GM21360 (cell line): ENCODE data around the gene PRKG2.
A peak's percentile ranks its signal among the peaks of the same experiment; 100 is the strongest.

Source experiments
- ATAC-seq: cut with Tn5 transposase; IDR thresholded peaks from one replicate; pipeline ENCODE4 v1.9.1; 2021; ENCODE audit warnings: mild to moderate bottlenecking, moderate library complexity; ENCODE audit not compliant: unreplicated experiment

Gene PRKG2

DNA sequence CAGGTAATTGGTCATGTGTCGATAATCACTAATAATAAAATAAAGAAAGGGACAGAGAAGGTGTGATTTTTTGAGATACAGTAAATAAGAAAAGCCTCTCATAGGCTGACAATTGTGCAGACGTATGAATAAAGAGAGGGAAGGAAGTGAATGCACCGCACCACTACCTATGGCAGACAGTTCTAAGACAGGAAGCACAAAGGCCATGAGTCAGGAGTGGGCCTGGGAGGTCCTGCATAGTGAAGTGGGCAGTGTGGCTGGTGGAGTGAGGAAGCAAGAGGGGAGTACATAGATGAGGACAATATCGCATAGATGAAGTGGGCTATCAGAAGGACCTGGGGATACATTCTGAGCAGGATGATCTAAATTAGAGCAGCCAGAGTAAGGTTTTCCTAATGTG, 108.9 kb downstream of the PRKG2 start:
- ATAC-seq: no peak

DNA sequence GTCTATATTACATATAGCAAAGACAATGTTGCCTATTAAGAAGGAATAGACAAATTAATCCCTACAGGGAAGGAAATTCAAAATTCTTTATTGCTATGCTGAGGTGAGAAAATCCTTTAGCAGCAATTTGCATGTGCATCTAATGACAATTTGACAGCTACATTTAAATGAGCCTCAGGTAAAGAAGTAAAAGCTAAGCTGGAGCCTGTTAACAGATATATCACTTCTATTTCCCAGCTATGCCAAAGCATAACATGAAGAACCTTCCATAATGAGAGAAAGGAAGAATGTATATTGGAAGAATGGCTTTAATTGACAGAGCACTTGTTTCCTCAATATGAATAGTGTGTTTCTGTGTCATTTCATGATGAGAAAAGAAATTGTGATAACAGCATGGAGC, 112.9 kb downstream of the PRKG2 start:
- no peak for ATAC-seq

DNA sequence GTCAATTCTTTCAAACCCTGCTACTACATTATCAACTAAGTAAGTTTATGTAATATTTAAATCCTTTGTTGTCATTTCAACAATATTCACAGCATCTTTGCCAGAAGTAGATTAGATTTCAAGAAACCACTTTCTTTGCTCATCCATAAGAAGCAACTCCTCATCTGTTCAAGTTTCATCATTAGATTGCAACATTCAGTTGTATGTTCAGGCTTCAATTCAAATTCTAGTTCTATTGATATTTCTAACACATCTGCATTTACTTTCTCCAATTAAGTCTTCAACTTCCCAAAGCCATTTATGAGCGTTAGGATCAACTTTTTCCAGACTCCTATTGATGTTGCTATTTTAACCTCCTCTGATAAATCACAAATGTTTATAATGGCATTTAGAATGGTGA, 118.5 kb downstream of the PRKG2 start:
- no peak for ATAC-seq

DNA sequence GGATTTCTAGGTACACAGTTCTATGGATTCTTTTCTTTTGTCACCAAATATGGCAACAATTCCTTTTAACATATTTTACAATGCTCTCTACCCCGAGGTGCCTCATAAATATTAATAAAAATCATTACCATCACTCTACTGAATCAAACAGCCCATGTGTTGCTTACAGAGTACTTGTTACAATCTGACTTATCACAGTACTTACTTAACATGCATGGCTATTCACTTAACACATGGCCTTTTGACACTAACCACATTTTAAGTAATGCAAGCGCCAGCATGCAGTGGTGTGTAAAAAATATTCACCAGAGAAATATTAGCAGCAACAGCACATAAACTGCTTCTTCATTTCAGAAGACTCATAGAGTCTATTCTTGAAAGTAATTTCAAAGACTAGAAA, 119.6 kb downstream of the PRKG2 start:
- ATAC-seq: no peak

DNA sequence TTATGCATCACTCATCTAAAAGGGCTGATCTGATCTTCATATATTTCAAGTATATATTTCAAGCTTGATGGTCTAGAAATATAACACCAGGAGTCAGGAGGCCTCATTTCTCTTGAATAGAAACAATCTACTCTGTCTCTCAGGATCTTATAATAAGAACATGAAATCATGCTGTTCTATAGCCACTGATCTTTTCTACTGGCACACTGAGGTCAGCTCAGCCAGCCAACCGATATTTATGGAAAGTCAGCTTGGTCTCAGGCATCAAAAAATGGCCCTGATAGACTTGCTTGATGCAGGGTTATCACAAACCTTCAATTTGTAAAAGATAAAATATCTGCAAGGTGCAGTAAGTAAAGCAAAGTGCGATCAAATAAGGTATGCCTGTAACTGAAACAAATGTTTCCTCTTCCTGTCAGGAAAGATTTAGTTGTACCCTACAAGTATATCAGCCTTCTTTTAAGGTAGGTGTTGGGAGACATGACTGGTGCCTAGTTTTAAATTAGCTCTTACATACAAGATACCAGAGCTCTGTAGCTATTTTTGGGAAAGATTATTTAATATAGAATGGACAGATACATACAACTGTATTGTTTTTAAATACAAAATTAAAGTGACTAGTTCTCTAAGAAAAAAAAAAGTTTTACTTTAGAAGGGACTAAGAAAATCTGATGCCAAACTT, 121.2 kb downstream of the PRKG2 start:
- no peak for ATAC-seq

DNA sequence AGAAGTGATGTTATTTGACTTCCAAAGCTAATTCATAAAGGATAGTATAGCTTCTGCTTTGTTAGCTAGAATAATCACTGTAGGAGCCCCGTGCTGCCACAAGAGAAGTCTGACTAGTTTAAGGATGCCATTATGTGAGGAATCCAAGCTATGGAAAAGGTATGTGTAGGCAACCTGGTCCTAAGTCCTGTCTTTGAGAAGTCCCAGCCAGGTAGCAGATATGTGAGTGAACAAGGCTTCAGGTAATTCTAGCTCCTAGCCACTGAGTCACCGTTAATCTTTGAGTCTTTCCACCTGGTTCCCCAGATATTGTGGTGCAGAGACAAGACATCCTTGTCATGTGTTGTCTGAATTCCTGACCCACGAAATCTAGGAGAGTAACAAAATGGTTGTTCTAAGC, 129.0 kb downstream of the PRKG2 start:
- ATAC-seq: no peak

DNA sequence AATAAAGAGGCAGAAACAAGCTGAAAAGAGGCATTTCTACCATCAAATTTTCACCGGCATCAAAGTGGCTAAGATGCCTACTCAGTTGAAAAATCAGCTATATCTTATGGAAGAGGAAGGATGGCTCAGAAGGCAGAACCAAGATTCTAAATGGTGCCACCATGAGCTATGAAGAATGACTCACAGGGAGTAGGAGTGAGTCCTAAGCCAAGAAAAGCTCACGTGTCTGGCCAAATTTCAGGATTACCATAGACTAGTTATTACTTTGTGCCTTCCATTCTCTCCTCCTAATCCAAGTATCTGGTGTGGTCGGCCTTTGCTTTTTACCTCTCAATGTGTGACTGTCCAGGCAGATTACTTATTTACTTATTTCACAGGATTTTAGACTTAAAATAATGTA, 129.7 kb downstream of the PRKG2 start:
- no peak for ATAC-seq

DNA sequence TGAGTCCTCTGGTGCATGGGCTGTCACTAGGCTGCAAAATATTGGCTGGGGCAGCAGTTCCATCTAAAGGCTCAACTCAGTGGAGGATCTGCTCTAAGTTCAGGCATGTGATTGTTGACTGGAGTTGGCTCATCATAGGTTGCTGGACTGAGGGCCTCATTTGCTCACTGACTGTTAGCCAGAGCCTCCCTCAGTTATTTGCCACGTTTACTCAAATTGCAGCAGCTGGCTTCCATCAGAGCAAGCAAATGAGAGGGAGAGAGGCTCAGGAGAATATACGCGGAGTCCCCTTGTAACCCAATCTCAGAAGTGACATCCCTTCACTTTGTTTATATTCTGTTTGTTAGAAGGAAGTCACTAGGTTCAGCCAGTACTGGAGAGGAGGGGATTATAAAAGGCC, 130.4 kb downstream of the PRKG2 start:
- ATAC-seq: no peak

DNA sequence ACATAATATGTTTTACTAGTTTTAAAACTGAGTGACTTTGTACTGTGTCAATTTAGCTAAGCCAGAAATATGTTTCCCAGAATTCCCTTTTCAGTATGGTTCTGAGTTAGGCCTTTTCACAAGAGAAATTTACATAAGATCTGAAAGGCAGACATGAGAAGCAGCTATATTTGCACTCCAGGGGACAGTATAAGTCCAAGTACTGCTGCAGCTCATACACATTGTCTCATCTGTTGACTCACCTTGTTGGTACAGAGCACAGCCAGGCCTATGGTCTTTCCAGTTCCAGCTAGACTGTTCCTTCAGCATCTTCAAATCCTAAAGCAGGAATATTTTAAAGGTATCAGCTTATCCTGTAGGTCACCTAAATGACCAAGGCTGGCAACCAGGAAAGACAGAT, 131.0 kb downstream of the PRKG2 start:
- ATAC-seq: no peak

DNA sequence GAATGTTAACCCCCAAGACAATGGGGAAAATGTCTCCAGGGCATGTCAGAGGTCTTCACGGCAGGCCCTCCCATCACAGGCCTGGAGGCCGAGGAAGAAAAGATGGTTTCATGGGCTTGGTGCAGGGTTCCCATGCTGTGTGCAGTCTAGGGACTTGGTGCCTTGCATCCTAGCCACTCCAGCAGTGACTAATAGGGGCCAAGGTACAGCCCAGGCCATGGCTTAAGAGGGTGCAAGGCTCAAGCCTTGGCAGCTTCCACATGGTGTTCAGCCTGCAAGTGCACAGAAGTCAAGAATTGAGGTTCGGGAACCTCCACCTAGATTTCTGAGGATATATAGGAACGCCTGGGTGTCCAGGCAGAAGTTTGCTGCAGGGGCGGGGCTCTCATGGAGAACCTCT, 133.9 kb downstream of the PRKG2 start:
- ATAC-seq: no peak

DNA sequence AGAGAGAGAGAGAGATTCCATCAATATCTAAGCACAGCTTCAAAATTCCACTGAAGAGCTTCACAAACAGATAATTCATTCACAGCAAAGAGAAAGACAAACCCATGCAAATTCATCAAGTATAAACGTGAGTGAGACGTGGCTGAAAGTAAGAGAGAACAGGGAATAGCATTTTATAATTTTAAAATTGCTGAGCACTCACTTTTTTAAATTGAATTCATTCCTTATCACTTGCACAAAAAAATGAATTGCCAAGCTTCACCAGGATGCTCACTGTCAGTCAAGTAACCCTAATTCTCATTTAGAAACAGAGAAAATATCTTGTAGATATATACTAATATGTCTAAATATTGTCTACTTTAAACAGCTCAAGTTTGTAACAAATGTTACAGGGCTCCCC, 144.0 kb downstream of the PRKG2 start:
- ATAC-seq: no peak

DNA sequence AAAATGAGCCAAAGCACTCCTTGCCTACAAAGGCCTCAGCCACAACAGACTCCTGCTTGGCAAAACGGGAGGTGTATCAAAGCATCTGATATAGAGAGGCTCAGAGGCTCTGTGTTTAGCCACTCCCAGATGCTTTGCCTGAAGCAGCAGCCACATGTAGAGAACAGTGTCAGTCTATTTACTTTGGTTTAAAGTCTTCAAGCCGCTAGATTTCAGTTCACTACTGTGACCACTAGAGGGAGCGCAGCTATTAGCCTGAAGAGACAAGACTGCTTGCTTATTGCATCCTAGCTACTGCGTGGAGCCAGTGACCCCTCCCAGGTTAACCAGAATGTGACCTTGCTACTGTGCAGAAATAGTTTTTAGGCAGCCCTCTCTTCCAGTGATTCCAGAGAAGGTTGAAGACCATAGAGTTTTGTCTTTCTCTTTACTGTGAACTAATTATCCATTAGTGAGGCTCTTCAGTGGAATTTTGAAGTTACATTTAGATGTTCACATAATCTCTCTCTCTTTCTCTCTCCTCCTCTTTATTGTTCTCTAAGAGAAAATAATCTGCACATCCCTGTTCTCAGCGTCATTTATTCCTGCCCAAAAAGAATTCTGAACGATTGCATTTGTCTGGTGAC, 145.2 kb downstream of the PRKG2 start:
- ATAC-seq: peak; percentile 98

DNA sequence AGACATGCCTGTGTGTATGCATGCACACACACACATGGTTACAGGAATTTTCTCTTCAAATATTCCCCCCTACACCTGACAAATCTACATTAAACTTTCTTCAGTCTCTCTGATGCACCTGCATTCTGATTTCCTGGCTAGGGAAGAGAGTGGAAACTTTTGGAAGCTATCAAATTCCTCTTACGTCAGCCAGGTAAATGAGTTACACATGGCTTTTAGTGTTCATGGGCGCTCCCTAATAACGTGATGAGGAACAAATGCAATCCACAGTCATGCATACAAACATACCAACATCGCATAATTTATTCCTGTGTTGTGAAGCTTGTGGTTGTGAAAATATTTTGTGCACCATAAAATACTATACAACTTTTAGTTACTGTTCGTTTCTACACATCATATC, 149.6 kb downstream of the PRKG2 start:
- no peak for ATAC-seq

DNA sequence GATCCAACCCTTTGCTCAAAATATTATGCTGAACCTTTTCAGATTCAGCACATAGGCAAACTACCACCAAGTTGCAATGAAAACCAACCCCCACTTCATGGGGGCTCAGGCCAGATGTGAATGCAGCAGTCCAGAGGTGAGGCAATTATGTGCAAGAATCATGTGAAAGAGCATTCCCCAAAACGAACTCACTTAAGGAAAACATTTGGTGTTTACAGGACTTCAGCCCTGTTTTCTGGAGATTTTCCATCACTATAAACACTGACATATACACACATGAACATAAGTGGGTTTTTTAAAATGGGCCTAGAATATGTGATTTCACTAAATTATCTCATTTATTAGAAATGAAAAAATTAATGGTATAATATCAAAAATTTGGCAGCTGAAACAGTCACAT, 153.0 kb downstream of the PRKG2 start:
- no peak for ATAC-seq

DNA sequence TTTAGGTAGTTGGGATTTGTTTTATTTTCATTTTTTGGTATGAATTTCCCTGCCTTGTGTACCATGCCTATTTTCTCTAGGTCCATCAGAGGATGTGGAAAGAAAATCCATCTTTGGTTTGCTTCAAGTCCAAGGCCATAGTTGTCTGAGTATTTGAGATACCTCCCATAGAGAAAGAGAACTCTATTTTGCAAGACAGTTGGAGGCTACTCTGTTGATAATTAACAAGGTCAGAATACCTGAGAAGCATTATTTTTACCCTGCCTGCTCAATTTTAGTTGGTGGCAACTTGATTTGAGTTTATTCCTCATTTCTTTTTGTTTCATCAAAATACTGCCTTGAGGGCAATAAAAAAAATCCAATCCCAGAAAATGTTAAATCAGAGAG, 153.7 kb downstream of the PRKG2 start:
- no peak for ATAC-seq

DNA sequence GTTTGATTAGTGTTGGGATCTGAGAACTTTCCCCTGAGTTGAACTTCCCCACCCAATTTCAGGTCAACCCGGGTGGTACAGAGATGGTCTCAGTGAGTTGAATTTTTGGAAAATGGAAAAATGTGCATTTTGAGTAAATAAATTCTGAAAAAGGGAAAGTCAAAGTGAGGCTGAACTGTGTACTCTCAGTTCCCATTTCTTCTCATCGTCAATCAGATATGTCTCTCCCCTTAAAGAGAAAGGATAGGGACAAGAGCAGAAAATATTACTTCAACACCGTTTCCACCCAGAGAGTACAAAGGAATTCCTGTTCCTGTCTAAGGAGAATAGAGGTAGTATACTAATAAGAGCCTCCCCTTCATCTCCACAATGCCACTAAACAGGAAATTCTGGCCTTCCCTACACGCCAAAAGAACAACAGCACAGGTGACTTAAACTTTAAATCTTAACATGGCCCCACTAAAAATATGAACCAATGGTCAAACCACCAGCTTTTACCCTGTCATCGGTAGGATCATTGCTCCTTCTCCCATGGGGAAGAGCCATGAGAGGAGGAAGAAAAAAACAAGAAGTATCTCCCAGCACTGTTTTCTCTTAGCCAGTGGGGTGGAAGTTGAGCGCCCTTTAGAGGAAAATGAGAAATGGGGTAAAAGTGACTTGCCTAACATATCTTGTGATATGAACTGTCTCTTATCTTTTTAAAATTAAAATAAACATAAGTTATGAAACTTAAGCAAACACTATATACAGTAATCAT, 154.3 kb downstream of the PRKG2 start:
- ATAC-seq: no peak

DNA sequence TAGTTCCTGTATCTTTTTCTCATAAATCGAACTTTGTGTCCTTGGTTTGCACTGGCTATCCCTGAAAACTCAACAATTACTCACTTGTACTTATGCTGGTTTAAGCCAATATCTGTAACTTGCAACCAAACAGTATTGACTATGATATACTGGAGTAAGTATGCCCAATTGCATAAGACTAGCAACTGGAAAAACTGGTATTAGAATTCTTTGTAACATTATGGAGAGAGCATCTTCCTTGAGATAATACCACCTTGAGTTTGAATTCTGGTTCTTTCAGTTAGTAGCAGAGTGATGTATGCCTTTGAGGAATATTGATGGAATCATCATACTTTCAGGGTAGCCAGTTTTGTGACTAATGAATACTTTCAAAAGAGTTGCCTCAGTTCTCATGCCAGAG, 156.4 kb downstream of the PRKG2 start:
- ATAC-seq: no peak

DNA sequence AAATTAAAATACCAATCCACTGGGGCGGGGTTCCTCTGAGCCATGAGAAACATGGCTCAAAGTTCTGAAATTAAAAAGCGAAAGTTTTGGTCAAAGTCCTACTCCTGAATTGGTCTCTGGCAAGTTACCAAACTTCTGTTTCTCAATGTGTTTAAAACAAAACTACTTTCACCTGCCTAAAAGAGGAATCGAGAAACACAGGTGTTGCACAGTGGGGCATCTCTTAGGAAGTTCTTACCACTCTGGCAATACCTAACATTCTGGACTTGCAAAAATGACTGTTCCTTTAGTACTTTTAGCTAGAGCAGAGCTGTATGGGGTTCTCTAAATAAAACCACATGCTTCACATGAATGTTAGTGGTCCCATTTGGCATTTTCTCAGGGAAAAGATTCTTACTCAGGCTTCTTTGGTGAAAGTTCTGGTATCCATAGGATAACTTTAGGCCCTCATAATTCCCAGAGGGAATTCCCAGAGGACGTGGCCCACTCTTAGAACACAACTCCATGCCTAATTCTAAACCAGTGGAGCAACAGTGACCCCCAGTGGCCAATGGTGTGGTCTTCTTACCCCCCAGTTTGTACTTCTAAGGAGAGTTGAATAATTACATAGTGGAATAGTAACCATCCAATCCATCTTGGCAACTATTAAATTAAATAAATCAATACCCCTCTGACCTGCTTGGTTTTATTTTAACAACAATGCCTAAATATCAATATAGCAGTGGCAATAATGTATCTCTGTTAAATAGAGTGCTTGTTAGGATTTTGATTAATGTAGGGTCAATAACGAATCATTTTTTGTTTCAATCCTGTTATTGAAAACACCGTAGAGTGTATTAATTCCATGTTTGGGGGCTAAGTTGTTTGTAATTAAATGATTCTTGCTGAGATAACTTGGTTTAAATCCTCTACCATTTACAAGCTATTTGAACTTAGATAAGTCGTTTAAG, 162.6 kb downstream of the PRKG2 start:
- ATAC-seq: peak; percentile 100

DNA sequence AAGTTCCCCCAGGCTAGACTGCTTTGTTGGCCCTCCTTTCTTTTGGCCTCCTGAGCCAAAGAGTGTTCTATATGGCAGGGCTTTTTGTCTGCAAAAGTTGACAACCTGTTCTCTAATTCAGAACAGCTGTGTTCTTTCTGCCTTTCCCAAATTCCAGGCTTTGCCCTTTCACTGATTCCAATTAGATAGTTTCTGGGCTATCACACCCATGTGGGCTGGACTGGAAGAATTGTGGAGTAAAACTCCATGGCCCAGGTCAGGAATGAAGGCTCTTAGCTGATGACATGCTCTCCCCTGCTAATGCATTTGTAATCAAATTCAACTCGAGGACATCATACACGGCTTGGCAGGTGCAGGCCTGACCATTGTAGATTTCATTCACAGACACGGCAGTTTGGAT, 165.1 kb downstream of the PRKG2 start:
- ATAC-seq: no peak

DNA sequence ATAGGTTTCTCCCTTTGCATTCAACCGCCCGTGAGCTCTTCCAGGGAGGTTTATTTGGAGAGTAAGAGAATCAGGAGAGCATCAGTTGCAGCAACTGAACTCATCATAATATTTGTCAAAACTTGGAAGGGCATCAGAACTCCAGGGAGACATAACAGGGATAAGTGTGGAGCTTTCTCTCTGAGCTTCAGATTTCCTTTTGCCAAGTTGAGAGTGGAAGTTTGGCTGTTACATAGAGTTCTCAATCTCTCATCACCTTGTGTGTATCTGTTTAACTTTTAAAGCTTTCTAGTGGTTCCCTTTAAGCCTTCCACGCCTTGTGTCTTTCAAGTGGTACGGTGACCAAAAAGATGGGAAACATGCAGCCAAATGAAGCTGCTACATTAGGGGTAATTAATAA, 165.7 kb downstream of the PRKG2 start:
- no peak for ATAC-seq
